Pulmonary artery endothelial cell (primary cell): ENCODE measurements around the gene XPO6. TPM values are rescaled to one million over a fixed set of nuclear protein-coding genes. Genes with fewer than 3 reads are reported as not detected.
"Not testable (repeated sequence)": the region's sequence is repeated elsewhere in the genome, so short reads cannot be mapped to it uniquely, and the experiment has no call there.

Experiments used
- DNase-seq: peaks from one replicate; pipeline ENCODE4 v3.0.0-alpha.2; 2011; ENCODE audit warnings: low read depth, low spot score
- total RNA-seq: library from RNA; depleted of rRNA; stranded (reverse); fragments of >200 nt; gene quantifications from 2 replicates; pipeline ENCODE4 v1.2.3, GENCODE V29; 2014

XPO6 gene, protein sequence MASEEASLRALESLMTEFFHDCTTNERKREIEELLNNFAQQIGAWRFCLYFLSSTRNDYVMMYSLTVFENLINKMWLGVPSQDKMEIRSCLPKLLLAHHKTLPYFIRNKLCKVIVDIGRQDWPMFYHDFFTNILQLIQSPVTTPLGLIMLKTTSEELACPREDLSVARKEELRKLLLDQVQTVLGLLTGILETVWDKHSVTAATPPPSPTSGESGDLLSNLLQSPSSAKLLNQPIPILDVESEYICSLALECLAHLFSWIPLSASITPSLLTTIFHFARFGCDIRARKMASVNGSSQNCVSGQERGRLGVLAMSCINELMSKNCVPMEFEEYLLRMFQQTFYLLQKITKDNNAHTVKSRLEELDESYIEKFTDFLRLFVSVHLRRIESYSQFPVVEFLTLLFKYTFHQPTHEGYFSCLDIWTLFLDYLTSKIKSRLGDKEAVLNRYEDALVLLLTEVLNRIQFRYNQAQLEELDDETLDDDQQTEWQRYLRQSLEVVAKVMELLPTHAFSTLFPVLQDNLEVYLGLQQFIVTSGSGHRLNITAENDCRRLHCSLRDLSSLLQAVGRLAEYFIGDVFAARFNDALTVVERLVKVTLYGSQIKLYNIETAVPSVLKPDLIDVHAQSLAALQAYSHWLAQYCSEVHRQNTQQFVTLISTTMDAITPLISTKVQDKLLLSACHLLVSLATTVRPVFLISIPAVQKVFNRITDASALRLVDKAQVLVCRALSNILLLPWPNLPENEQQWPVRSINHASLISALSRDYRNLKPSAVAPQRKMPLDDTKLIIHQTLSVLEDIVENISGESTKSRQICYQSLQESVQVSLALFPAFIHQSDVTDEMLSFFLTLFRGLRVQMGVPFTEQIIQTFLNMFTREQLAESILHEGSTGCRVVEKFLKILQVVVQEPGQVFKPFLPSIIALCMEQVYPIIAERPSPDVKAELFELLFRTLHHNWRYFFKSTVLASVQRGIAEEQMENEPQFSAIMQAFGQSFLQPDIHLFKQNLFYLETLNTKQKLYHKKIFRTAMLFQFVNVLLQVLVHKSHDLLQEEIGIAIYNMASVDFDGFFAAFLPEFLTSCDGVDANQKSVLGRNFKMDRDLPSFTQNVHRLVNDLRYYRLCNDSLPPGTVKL
- 76.8 and 106 TPM in 2 replicates for total RNA-seq

DNA sequence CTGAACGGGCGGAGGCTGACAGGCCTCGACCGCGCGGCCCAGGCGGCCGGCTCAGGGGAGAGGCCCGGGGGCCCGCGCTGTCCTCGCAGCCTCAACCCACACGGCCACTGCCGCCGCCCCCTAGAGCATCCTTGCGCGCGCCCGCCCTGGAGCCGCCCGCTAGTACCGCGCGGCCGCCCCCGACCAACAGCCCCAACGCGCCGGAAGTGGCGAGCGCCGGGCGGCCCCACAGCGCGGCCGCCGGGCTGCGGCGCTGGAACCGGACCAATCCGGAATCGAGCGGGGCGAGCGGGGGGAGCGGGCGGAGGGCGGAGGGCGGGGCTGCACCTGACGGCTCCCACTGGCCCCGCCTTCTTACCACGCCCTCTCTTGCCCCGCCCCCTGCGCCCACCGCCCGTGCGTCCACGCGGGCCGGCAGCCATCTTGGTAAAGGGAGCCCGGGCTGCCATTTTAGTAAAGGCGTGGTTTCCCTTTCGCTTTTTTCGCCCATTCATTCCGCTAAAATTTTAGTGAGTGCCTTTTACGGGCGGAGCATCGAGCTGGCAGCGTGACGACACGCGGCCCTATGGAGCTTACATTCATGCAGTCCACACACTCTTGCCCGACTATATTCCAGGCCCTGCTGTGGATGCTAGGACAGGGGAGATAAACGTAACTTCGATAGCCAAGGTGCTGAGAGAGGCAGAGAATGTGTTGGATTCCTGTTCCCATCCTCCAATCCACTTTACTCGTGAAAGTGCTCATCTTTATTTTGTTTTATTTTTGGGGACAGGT, at the start of gene XPO6:
Gene XPO6 (minus strand): TSS at position 208 of the 774 bp plus-strand sequence. CDS start 597 bp downstream, outside the sequence.
- peak; percentile 58 for DNase-seq

DNA sequence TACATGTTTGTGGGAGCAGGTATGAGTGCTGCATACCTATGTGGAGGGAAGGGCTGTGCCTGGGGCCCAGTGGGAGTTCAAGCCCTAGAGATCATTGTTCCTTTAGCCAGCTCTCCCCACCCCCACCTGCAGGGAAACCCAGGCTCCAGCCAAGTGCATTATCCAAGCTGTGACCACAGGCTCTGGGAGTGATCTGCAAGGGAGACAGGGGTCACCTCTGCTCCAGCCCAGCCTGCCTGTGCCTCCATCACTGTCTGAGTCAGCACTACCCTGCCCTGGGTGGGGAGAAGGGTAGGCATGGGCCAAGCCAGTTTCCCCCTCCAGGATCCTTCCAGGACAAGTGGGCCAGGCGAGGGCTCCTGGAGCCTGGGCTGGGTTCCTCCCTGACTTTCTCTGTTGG, 48.4 kb upstream of the XPO6 start:
- DNase-seq: no peak

- DNase-seq: no peak
These were observed 48.0 kb upstream of the XPO6 start for GRCh38 chr16:28259781-28260150.

- DNase-seq: no peak
These were observed 47.5 kb upstream of the XPO6 start for GRCh38 chr16:28259091-28259780.

DNA sequence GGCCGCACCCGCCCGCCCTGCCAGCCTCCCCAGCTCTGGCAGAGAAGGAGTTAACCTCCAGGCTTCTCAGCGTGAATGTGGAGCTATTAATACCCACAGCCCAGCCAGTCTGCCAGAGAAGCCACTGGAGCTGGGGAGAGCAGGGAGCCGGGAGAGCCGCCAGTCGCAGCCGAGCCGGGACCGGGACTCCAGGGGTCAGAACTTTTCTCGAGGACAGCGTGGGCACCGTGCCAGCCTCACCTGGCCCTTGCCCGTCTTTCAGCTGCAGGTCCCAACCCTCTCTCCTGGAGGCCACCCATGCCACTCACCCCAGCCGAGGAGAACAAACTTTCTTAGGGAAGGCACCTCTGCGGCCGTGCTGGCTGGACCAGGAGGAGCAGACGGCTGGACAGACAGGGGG, 46.8 kb upstream of the XPO6 start:
- DNase-seq: no peak

DNA sequence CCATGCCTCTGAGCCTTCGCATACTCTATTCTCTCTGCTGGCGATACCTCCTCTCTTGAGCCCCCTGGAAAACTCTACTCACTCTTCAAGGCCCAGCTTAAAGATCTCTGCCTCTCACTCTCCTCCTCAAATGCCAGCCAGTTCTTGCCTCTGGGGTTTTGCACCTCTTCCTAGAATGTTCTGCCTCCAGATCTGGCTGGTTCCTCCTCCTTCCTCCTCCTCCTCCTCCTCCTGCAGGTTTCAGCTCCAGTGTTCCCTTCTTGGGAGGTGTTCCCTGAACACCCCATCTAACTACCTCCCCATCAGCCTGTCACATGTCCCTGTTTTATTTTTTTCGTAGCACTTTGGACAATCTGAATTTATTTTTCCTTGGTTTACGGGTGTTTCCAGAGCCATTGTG, 45.5 kb upstream of the XPO6 start:
- DNase-seq: no peak

DNA sequence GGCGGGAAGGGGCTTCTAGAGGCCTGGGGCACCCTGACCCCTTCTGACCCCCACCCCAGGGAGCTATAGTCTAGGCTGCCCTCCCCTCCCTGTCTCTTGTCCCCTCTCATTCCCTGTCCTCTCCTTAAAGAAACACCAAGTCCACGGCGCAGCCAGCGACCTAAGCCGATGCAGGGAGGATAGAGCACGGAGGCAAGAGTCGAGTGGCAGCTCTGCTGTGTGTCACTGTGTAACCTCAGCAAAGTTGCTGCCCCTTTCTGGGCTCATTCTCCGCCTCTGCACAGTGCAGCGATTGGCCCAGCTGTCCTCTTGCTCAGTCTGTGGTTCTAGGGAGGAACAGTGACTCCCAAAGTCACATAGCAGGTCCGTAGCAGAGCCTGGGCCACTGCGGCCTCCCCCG, 44.1 kb upstream of the XPO6 start:
- DNase-seq: no peak

- DNase-seq: no peak
These were observed 42.4 kb upstream of the XPO6 start for GRCh38 chr16:28254158-28254557.

- no peak for DNase-seq
These were observed 39.2 kb upstream of the XPO6 start for GRCh38 chr16:28250999-28251398.

DNA sequence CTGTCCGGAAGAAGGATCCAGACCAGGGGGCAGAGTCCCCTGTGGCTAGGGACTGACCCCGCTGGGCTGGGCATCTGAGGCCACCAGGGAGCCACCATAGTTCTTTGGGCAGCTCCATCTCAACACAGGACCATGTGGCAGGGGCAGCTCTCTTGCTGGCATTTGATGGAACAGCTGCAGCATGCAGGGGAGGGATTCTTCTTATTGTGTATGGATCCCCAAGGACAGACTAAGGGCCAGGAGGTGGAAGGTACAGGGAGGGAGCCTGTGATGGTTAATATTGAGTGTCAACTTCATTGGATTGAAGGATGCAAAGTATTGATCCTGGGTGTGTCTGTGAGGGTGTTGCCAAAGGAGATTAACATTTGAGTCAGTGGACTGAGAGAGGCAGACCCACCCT, 37.7 kb upstream of the XPO6 start:
- not testable (repeated sequence) for DNase-seq

DNA sequence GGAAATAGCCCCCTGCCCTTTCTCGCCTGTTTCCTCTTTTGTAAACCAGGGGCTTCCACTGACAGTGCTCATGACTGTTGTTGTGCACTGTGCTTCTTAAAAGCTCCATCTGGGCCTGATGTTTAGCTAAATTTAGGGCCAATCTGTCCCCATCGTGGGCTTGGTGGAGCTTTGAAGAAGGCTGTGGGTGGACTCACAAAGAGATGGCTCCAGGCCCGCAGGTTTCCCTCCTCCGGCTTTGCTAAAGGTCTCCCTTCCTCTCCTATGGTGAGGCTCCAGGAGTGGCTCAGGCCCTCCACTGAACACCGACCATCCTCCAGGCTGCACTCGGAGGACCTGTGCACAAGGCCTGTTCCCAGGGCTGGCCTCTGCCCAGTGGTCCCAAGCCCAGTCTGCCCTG, 30.2 kb upstream of the XPO6 start:
- DNase-seq: no peak

GRCh38 chr16:28237754-28238357, 26.1 kb upstream of the XPO6 start:
- no peak for DNase-seq

GRCh38 chr16:28231763-28232162, 20.0 kb upstream of the XPO6 start:
- DNase-seq: no peak

DNA sequence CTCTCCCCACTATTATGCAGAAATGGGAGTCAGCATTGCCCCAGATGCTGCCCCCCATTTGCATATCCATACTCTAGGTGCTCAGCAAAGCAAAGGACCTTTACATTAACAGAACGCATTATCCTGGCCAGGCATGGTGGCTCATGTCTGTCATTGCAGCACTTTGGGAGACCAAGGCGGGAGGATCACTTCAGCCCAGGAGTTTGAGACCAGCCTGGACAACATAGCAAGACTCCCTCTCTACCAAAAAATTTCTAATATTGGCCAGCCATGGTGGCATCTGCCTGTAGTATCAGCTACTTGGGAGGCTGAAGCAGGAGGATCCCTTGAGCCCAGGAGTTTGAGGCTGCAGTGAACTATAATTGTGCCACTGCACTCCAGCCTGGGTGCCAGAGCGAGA, 12.1 kb upstream of the XPO6 start:
- DNase-seq: not testable (repeated sequence)

DNA sequence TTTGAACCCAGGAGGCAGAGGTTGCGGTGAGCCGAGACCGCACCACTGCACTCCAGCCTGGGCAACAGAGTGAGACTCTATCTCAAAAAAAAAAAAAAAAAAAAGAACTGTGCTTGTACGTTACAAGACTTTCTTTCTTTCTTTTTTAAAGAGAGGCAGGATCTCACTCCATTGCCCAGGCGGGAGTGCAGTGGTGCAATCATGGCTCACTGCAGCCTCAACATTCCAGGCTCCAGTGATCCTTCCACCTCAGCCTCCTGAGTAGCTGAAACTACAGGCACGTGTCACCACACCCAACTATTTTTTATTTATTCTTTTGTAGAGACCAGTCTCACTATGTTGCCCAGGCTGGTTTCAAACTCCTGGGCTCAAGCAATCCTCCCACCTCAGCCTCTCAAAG, 8.0 kb upstream of the XPO6 start:
- DNase-seq: not testable (repeated sequence)

DNA sequence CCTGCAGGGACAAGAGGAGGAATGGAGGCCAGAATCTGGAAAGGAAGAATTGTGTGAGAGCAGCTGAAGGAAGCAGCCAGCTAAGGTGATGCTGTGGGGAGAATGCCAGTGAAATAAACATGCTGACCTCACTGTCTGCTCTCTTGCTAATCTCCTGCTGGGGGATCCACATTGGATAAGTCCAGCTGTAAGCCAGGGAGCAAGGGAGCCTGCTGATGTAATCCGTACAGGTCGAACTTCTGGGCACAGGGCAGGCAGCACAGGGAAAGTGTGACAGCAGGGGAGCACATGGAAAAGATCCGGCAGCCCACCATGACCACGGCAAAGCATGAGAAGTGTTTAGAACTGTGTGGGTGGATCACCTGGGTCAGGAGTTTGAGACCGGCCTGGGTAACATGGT, 7.5 kb upstream of the XPO6 start:
- no peak for DNase-seq

GRCh38 chr16:28218109-28218508, 6.3 kb upstream of the XPO6 start:
- no peak for DNase-seq

DNA sequence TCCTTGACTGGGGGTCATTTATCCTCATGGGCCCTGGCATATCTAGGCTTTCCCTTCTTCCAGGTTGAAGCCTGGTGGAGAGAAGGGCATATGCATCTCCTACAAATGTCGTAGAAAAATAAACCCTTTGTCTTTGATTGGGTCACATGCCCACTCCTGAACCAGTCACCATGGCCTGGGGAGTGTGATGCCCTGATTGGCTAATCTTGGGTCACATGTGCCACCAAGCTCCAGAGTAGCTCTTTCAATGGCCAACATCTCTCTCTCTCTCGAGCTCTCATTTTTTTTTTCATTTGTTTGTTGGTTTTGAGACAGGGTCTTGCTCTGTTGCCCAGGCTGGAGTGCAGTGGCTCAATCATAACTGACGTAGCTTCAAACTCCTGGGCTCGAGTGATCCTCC, 5.6 kb upstream of the XPO6 start:
- DNase-seq: no peak

GRCh38 chr16:28213396-28213795, 1.6 kb upstream of the XPO6 start:
- DNase-seq: peak; percentile 49

DNA sequence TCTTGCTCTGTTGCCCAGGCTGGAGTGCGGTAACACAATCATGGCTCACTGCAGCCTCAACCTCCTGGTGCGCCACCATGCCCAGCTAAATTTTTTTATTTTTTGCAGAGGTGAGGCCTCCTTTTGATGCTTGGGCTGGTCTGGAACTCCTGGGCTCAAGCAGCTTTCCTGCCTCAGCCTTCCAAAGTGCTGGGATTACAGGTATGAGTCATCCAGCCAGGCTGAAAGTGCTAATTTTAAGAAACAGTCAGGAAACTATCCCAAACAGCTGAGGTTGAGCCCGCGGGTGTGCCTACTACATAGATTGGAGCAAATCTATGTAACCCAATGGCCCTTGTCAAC, 738 bp upstream of the XPO6 start:
- no peak for DNase-seq
